Activated CD4-positive, alpha-beta T cell treated with anti-CD3 and anti-CD28 coated beads, Interleukin-2, Interleukin-4, amounts not matched to agents 100 ng/mL and 50 ng/mL, durations not matched to agents 16 hours and 8 hours (primary cell): ENCODE measurements around the gene RHOB.
"Not testable (repeated sequence)": the region's sequence is repeated elsewhere in the genome, so short reads cannot be mapped to it uniquely, and the experiment has no call there.

ENCODE experiments used
- DNase-seq: peaks from one replicate; pipeline ENCODE4 v3.0.0-alpha.2; 2020; ENCODE audit warnings: low spot score

RHOB gene

GRCh38 chr2:20454036-20454981 is 7.4 kb downstream of the RHOB start:
- no peak for DNase-seq

- DNase-seq, result no peak
These were observed 8.3 kb downstream of the RHOB start for GRCh38 chr2:20455076-20455587.

- no peak for DNase-seq
These were observed 9.3 kb downstream of the RHOB start for GRCh38 chr2:20456116-20456571.

- DNase-seq, result peak; percentile 21
These were observed 10.0 kb downstream of the RHOB start for GRCh38 chr2:20456636-20457426.

- no peak for DNase-seq
These were observed 11.1 kb downstream of the RHOB start for GRCh38 chr2:20457661-20458630.

GRCh38 chr2:20458737-20459484 is 12.0 kb downstream of the RHOB start:
- not testable (repeated sequence) for DNase-seq

GRCh38 chr2:20465716-20466394 is 19.0 kb downstream of the RHOB start:
- no peak for DNase-seq

GRCh38 chr2:20467789-20468548 is 21.1 kb downstream of the RHOB start:
- no peak for DNase-seq

- no peak for DNase-seq
These were observed 22.0 kb downstream of the RHOB start for GRCh38 chr2:20468549-20469500.

- no peak for DNase-seq
These were observed 22.7 kb downstream of the RHOB start for GRCh38 chr2:20469595-20469994.

- DNase-seq, result no peak
These were observed 23.3 kb downstream of the RHOB start for GRCh38 chr2:20470211-20470610.

GRCh38 chr2:20471148-20471547 is 24.3 kb downstream of the RHOB start:
- DNase-seq, result no peak

GRCh38 chr2:20471902-20472559 is 25.2 kb downstream of the RHOB start:
- no peak for DNase-seq

GRCh38 chr2:20472569-20472968 is 25.7 kb downstream of the RHOB start:
- DNase-seq, result no peak

- DNase-seq, result no peak
These were observed 26.3 kb downstream of the RHOB start for GRCh38 chr2:20473128-20473527.

GRCh38 chr2:20474757-20475566 is 28.1 kb downstream of the RHOB start:
- DNase-seq, result no peak

GRCh38 chr2:20475567-20475952 is 28.7 kb downstream of the RHOB start:
- DNase-seq, result no peak
